HCT116 (cell line): ENCODE results near the gene HPCAL1. TPM values are rescaled to one million over a fixed set of nuclear protein-coding genes. Genes with fewer than 3 reads are reported as not detected.

Experiments
- ATAC-seq: fragments of 200-7000 bp; cut with Tn5 transposase; 2 replicates; pipeline ENCODE4 v1.9.1; 2020; ENCODE audit warnings: mild to moderate bottlenecking, moderate library complexity
- BruUV-seq: library from RNA; stranded (reverse); fragments of 400-500 nt; replicated peaks from 2 replicates; lab custom pipeline; 2021; lab: Mats Ljungman, UMichigan
- CTCF ChIA-PET: fragments of 300-600 bp; sonication (Branson Sonifier 250); formaldehyde crosslinking; loops from one replicate; lab custom pipeline; 2021; ENCODE audit warnings: antibody characterized with exemption; lab: Charles Lee
- POLR2A ChIA-PET: fragments of 300-600, 350-600 bp; sonication (Branson Sonifier 250); formaldehyde crosslinking; loops from one replicate; lab custom pipeline; 2021; ENCODE audit warnings: antibody characterized with exemption; lab: Charles Lee
- RAD21 ChIA-PET, 2 experiments: fragments of 300-600 bp; sonication (Branson Sonifier 250); formaldehyde crosslinking; loops; one replicate each; lab custom pipeline; 2023; ENCODE audit warnings: low total read pairs in 2 of 2; ENCODE audit not compliant: uncharacterized antibody in 2 of 2, unreplicated experiment in 2 of 2, low non-redundant PET in 1 of 2; lab: Charles Lee
- DNase-seq: peaks from one replicate; pipeline ENCODE4 v3.0.0-alpha.2; 2010; ENCODE audit warnings: low read depth, low spot score
- H2AFZ ChIP-seq: fragments of 200-600 bp; shearing (Covaris generic), sonication (generic); 2 replicates; pipeline ENCODE4 v1.6.1; 2017; ENCODE audit warnings: low read depth, mixed run types, mixed read lengths, antibody characterized with exemption, low read length; ENCODE audit not compliant: poor library complexity, severe bottlenecking
- H3K27ac ChIP-seq: 2 replicates; pipeline ENCODE4 v1.5.1; 2012; ENCODE audit warnings: low read depth, low read length
- H3K27me3 ChIP-seq: fragments of 200-600 bp; sonication (generic); 2 replicates; pipeline ENCODE4 v1.6.1; 2016; ENCODE audit warnings: mixed run types, low read length, mixed read lengths; ENCODE audit not compliant: insufficient read depth
- H3K36me3 ChIP-seq, 2 experiments: fragments of 200-500 bp in 1 of 2; fragments of 200-600 bp in 1 of 2; sonication (Bioruptor generic) in 1 of 2; sonication (generic) in 1 of 2; 2 replicates each; pipeline versions ENCODE4 v1.5.1 to v1.6.1; 2014 to 2016; ENCODE audit warnings: low read length in 2 of 2, inconsistent platforms in 1 of 2, mixed read lengths in 1 of 2, mixed run types in 1 of 2; ENCODE audit not compliant: insufficient read depth in 2 of 2, control insufficient read depth in 1 of 2
- H3K4me1 ChIP-seq, 2 experiments: fragments of 200-600 bp in 1 of 2; sonication (generic) in 1 of 2; 2 replicates each; pipeline versions ENCODE4 v1.5.1 to v1.6.1; 2012 to 2017; ENCODE audit warnings: low read length in 2 of 2, inconsistent platforms in 1 of 2, mild to moderate bottlenecking in 1 of 2, mixed read lengths in 1 of 2, mixed run types in 1 of 2, moderate library complexity in 1 of 2; ENCODE audit not compliant: insufficient read depth in 2 of 2, control insufficient read depth in 1 of 2
- H3K4me2 ChIP-seq: fragments of 200-600 bp; sonication (generic); 2 replicates; pipeline ENCODE4 v1.6.1; 2017; ENCODE audit warnings: mixed run types, low read length, mixed read lengths
- H3K4me3 ChIP-seq, 2 experiments: fragments of 200-600 bp in 1 of 2; sonication (generic) in 1 of 2; replicated peaks in 1 of 2; 2 replicates each; pipeline ENCODE4 v1.5.1; 2011 to 2016; ENCODE audit warnings: low read length in 2 of 2, control low read depth in 1 of 2, low read depth in 1 of 2, mild to moderate bottlenecking in 1 of 2, mixed read lengths in 1 of 2, mixed run types in 1 of 2
- H3K79me2 ChIP-seq: fragments of 200-600 bp; sonication (generic); 2 replicates; pipeline ENCODE4 v1.6.1; 2017; ENCODE audit warnings: mild to moderate bottlenecking, mixed run types, low read length, moderate library complexity, mixed read lengths; ENCODE audit not compliant: insufficient read depth
- H3K9ac ChIP-seq: fragments of 200-600 bp; sonication (generic); 2 replicates; pipeline ENCODE4 v1.6.1; 2016; ENCODE audit warnings: low read length, mixed read lengths
- H3K9me2 ChIP-seq: fragments of 200-600 bp; sonication (generic), shearing (Covaris generic); 2 replicates; pipeline ENCODE4 v1.6.1; 2017; ENCODE audit warnings: mixed run types, mild to moderate bottlenecking, moderate library complexity; ENCODE audit not compliant: insufficient read depth
- H3K9me3 ChIP-seq, 2 experiments: fragments of 200-500 bp in 1 of 2; fragments of 200-600 bp in 1 of 2; sonication (Bioruptor generic) in 1 of 2; sonication (generic) in 1 of 2; 2 replicates each; pipeline ENCODE4 v1.6.1; 2014 to 2017; ENCODE audit warnings: low read length in 2 of 2, mixed read lengths in 2 of 2, inconsistent platforms in 1 of 2, low read depth in 1 of 2, mild to moderate bottlenecking in 1 of 2, mixed run types in 1 of 2, moderate library complexity in 1 of 2; ENCODE audit not compliant: control insufficient read depth in 1 of 2, insufficient read depth in 1 of 2
- H4K20me1 ChIP-seq: fragments of 200-600 bp; sonication (generic), shearing (Covaris generic); 2 replicates; pipeline ENCODE4 v1.6.1; 2017; ENCODE audit warnings: mixed run types, mild to moderate bottlenecking, moderate library complexity; ENCODE audit not compliant: insufficient read depth
- MAX ChIP-seq: IDR thresholded peaks from 2 replicates; pipeline ENCODE4 v1.6.1; 2012
- POLR2A ChIP-seq: IDR thresholded peaks from 2 replicates; pipeline ENCODE4 v1.7.0; 2011; ENCODE audit warnings: borderline replicate concordance; ENCODE audit not compliant: insufficient read depth, insufficient read length; ENCODE audit errors: extremely low read depth
- TCF7L2 ChIP-seq: IDR thresholded peaks from 2 replicates; pipeline ENCODE4 v1.7.0; 2011; ENCODE audit warnings: borderline replicate concordance, inconsistent platforms; ENCODE audit not compliant: insufficient read depth, insufficient read length; ENCODE audit errors: extremely low read depth
- intact Hi-C: fragments of 100-400 bp; cut with micrococcal nuclease; formaldehyde crosslinking; loops from 2 replicates; pipeline ENCODE4 v1.10.0; 2022
- total RNA-seq: library from RNA; stranded (reverse); gene quantifications from one replicate; pipeline ENCODE4 v1.2.1, GENCODE V29; 2021; ENCODE audit not compliant: unreplicated experiment

HPCAL1 gene
- total RNA-seq, 1 experiment from 2014 or later, result 111 TPM

GRCh38 chr2:10345126-10345525 lies 42.4 kb downstream of the HPCAL1 start:
- no peaks in the 10 kb centered on the region for H3K9me3 ChIP-seq
- BruUV-seq, result no TSS peak
- intact Hi-C loops, result no loop called here
- no peaks in the 10 kb centered on the region for H3K27me3 ChIP-seq
- H2AFZ ChIP-seq, result no peak overlapping the region
- peaks cover 3 to 35% of the 10 kb centered on the region in 2 experiments for H3K4me1 ChIP-seq
- peaks cover 85% of the 10 kb centered on the region for H3K79me2 ChIP-seq
- ATAC-seq (no peak), DNase-seq (no peak)
- peaks cover 7% of the 10 kb centered on the region; the same call in 1 of the 2 replicates for H4K20me1 ChIP-seq
- ChIA-PET CTCF (no interaction called here), RAD21 (no interaction called here), POLR2A (no interaction called here)
- H3K9ac ChIP-seq, result no peak overlapping the region
- TF ChIP-seq MAX, result no peak
- no peak overlapping the region for H3K27ac ChIP-seq
- H3K9me2 ChIP-seq, result no peaks in the 10 kb centered on the region
- H3K4me3 ChIP-seq, result no peak overlapping the region
- no peak overlapping the region for H3K4me2 ChIP-seq
- H3K36me3 ChIP-seq, result no peaks in the 10 kb centered on the region

- ChIA-PET RAD21 (no interaction called here), POLR2A (no interaction called here)
- BruUV-seq, result no TSS peak
Observed at GRCh38 chr2:10345813-10346212, 43.1 kb downstream of the HPCAL1 start.

More at GRCh38 chr2:10345813-10346212, 43.1 kb downstream of the HPCAL1 start:
- no peak overlapping the region for H3K27ac ChIP-seq
- peaks cover 0 to 28% of the 10 kb centered on the region in 2 experiments; a peak in 2 of 4 replicates for H3K4me1 ChIP-seq
- ATAC-seq (no peak), DNase-seq (no peak)
- H2AFZ ChIP-seq, result no peak overlapping the region
- no peaks in the 10 kb centered on the region for H3K36me3 ChIP-seq
- intact Hi-C loops, result no loop called here
- H4K20me1 ChIP-seq, result peaks cover 8% of the 10 kb centered on the region; the same call in 1 of the 2 replicates
- H3K9ac ChIP-seq, result no peak overlapping the region
- CTCF ChIA-PET, result no interaction called here
- peaks cover 85% of the 10 kb centered on the region for H3K79me2 ChIP-seq
- TF ChIP-seq TCF7L2, result no peak
- TF ChIP-seq POLR2A, result no peak
- TF ChIP-seq MAX, result no peak
- no peaks in the 10 kb centered on the region for H3K9me3 ChIP-seq
- H3K4me2 ChIP-seq, result no peak overlapping the region
- H3K9me2 ChIP-seq, result no peaks in the 10 kb centered on the region
- H3K4me3 ChIP-seq, result no peak overlapping the region
- H3K27me3 ChIP-seq, result no peaks in the 10 kb centered on the region
